Posterior cingulate gyrus (tissue), 11 donors: ENCODE measurements around the gene LGALS12.

Source experiments
- DNase-seq, 10 donors: peaks; one replicate each; pipeline versions ENCODE4 v3.0.0 to v3.0.0-alpha.2; 2020 to 2021; ENCODE audit warnings: mixed read lengths in 3 of 10
- intact Hi-C: fragments of 100-400 bp; cut with DNase I; formaldehyde crosslinking; loops from one replicate; pipeline ENCODE4 v1.15.1; 2023

The LGALS12 gene, protein sequence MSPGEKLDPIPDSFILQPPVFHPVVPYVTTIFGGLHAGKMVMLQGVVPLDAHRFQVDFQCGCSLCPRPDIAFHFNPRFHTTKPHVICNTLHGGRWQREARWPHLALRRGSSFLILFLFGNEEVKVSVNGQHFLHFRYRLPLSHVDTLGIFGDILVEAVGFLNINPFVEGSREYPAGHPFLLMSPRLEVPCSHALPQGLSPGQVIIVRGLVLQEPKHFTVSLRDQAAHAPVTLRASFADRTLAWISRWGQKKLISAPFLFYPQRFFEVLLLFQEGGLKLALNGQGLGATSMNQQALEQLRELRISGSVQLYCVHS

DNA sequence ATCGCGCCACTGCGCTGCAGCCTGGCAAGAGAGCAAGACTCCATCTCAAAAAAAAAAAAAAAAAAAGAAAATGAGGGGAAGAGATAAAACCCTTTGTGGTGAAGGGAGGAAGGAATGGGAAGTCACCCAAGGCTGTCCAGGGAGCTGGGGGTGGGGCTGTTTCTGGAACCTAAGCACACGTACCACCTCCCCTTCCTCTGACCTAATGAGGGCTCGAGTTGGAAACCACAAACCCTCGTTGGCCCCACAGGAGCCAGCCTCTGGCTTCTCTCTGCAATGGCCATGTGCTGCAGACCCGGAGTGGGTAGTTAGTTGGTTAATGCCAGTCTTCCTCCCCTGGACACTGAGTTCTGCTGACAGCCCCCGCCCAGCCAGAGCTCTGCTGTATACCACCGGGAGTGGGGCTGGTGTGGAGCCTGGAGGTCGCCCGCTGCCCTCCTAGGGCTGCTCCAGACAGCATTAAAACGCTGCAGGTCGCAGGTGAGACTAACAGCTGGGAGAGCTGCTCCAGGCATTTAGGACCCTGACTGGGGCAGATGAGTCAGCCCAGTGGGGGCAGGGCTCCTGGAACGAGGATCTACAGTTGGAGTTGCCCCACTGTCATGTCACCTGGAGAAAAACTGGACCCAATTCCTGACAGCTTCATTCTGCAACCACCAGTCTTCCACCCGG lies at the start of gene LGALS12:
Gene LGALS12 (plus strand): TSS at position 228 of the 672 bp plus-strand sequence. CDS start 375 bp downstream, at position 603.
- DNase-seq = no peak
- intact Hi-C loops = no loop called here

DNA sequence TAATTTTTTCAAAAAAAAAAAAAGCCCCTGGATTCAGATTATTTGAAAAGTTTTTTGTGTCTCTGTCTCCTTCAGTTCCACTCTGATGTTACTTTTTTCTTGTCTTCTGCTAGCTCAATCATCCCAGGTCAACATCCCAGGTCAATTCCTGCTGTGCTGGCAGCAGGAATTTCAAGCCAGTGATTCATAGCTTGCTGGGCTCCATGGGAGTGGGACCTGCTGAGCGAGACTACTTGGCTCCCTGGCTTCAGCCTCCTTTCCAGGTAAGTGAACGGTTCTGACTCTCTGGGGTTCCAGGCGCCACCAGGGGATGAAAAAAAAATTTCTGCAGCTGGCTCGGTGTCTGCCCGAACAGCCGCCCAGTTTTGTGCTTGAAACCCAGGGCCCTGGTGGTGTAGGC lies 46.3 kb upstream of the LGALS12 start:
- no peak for DNase-seq
- intact Hi-C loops = no loop called here

DNA sequence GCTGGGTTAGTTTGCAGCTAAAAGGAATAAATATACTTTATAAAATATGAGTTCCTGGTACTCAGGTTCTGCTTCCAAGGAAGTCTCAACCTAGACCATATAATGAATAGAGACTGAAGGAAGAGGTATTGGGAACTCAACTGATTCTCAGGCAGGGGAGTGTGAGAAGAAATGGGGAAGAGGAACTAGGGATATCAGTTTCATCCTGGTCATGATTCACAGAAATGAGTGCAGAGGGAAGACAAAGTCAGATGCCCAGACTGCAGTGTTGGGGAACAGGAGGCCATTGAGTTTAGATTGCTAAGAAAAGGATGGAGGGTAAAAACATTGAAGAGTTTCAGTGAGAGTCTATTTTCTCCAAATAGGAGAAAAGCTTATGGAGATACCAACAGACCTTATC lies 43.7 kb upstream of the LGALS12 start:
- DNase-seq = no peak
- intact Hi-C loops = no loop called here

DNA sequence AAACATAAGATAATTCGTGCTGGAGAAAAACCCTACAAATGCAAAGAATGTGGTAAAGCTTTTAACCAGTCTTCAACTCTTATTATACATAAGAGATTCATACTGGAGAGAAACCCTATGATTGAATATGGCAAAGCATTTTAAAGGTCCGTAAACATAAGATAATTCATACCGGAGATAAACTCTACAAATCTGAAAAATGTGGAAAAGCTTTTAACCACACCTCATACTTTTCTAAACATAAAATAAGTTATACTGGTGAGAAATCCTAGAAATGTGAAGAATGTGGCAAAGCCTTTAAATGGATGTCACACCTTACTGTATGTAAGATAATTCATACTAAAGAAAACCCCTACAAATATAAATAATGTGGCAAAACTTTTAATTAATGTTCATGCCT lies 35.6 kb upstream of the LGALS12 start:
- no peak for DNase-seq
- intact Hi-C loops = no loop called here

DNA sequence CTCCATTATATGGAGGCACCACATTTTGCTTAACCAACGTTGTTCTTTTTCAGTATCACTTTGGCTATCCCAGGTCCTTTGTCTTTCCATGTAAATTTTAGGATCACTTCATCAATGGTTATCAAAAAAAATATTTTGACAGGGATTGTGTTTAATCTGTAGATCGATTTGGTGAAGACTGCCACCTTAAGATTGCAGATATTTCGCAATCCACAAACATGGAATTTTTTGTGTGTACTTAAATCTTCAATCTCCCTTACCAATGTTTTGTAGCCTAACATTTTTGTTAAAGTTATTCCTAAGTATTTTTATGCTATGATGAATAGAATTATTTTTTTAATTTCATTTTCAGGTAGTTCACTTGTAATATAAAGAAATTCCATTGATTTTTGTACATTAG lies 33.5 kb upstream of the LGALS12 start:
- DNase-seq = no peak
- intact Hi-C loops = no loop called here

DNA sequence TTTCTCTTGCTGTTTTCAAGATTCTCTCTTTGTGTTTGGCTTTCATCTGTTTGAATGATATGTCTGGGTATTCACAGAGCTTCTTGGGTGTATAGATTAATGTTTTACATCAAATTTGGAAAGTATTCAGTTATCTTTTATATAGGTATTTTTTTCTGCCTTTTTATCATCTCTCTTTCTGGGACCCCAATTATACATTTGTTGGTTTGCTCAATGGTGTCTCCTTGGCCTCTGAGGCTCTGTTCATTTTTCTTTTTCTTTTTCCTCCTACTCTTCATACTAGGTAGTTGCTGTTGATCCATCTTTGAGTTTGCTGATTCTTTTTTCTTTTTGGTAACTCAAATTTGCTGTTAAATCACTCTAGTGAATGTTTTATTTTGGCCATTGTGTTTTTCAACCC lies 29.3 kb upstream of the LGALS12 start:
- intact Hi-C loops = no loop called here
- no peak for DNase-seq

DNA sequence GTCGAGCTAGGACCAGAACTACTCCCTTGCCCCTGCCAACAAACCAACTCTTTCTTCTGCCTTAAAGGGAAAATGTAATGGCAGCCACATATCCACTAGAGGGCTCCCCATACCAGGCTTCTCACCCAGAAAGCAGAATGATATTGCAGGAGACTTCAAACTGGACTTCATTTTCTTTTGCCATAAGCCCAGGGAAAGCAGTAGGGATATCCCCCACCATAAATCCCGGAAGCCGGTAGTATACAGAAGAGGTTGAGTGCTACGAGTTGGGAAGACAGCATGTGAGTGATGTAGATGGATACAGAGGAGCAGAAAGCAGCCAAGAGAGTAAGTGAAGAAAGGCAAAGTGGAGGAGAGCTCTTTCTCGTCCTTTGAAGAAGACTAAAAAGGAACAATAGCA lies 27.0 kb upstream of the LGALS12 start:
- intact Hi-C loops = loop anchor here (1.0 kb wide), 2 partner anchors 29 to 157 kb away; no protein-coding TSS in a partner anchor
- peak in 6 of 10 donors; percentile 8 to 84 (median 59) for DNase-seq

DNA sequence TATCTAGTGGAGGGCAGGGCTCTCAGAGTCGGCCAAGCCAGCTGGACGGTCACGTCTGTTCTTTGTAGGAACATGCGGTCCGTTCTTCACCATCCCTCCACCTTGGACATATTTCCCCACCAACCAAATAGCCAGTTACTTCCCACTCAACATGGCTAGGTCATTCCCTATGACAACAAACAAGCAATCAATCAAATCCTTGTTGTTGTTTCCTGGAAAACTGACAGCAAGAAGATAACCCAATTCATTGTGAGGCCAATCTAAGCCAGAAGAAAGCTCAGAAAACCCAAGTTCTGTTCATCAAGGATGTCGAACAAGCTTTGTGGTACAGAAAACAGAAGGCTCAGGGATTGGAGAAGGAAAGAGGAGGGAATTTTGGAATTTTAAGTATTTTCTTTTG lies 25.8 kb upstream of the LGALS12 start:
- intact Hi-C loops = no loop called here
- DNase-seq = no peak

DNA sequence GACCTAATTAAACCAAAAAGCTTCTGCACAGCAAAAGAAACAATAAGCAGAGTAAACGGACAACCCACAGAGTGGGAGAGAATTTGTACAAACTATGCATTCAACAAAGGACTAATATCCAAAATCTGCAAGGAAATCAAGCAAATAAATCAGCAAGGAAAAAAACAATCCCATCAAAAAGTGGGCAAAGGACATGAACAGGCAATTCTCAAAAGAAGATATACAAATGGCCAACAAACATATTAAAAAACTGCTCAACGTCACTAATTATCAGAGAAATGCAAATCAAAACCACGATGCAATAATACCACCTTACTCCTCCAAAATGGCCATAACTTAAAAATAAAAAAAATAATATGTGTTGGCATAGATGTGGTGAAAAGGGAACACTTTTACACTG lies 20.1 kb upstream of the LGALS12 start:
- no peak for DNase-seq
- intact Hi-C loops = no loop called here

DNA sequence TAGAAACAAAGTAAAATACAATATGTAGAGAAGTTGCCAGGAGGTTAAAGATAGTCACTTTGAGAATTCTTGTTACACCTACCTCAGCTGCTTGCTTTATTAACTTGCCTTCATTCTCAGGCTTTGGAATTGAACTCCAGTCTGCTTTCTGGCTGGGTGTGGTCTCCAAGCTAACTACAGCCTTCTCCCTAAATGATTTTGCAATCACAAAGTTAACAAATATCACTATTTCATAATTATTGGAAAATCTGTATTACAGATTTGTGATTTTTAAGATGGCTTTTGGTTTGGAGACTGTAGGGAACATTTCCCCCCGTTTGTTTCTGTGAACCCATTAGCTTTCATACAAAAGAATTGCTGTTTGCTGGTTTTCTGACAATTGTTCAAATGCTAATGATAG lies 17.1 kb upstream of the LGALS12 start:
- intact Hi-C loops = no loop called here
- no peak for DNase-seq

DNA sequence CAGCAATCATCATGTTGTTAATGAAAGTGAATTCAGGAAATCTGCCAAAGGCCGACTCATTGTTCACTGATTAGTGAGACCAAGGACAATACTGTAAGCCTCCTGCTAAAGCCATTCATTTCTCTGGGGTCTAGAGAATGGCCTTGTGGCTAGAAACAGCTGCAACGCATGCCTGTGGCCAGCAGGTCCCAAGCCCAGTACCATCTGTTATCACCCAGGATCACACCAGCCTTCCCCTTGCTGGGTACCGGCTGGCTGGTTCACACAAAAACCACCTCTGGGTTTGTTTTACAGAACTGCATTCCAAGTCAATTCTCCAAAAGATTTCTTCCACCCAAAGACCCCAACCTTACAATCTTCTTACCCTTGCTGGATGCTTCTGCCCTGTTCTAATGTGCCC lies 16.0 kb upstream of the LGALS12 start:
- DNase-seq = no peak
- intact Hi-C loops = no loop called here

DNA sequence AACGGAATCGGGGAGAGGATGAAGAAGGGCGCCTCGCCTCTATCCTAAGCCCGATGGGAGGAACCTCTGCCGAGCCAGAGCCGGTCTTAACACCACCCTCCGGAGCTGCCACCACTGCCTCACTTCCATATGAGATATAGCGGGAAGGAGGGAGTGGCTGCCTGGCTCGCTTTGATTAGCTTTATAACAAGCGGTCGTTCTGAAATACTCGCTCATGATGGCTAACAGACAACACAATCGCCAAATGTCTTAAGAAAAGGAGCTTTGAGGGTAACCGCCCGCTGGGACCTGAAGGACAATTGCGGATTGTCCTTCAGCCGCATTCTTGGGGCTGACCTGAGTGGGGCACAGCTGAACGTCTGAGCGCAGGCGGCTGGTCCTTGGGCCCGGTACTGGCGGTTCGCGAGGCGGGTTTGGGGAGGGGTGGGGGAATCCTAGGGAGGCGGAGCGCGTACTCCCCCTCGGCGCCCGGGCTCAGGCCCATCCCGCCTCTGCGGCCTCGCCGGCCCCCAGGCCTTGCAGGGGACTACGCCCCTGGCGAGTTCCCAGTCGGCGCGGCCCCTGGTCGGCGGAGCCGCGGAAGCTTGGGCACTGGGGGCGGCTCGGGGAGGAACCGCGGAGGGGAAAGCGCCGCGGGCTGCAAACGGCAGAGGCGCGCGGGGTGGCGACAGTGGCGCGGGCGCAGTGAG lies 15.2 kb upstream of the LGALS12 start, which contains the start of gene PLAAT5:
Gene PLAAT5 (minus strand): TSS at position 617 of the 689 bp plus-strand sequence. CDS start 133 bp downstream, at position 484.
- DNase-seq = peak in 7 of 10 donors; percentile 46 to 91 (median 57)
- intact Hi-C loops = no loop called here

DNA sequence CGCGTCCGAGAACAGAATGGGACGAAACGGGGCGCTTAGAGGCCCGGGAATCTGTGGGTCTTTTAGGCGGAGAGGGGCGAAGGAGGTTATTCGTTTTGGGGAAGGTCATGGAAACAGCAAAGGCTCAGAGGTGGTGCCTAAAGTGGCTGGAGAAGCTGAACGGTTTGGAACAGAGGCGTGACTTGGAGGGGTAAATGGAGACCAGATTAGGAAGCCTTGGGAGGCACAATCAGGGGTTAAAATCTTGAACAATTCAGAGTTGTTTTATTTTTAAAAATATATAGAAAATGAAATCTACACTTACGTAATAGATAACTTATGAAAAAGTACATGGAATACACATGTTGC lies 14.7 kb upstream of the LGALS12 start:
- no peak for DNase-seq
- intact Hi-C loops = no loop called here

DNA sequence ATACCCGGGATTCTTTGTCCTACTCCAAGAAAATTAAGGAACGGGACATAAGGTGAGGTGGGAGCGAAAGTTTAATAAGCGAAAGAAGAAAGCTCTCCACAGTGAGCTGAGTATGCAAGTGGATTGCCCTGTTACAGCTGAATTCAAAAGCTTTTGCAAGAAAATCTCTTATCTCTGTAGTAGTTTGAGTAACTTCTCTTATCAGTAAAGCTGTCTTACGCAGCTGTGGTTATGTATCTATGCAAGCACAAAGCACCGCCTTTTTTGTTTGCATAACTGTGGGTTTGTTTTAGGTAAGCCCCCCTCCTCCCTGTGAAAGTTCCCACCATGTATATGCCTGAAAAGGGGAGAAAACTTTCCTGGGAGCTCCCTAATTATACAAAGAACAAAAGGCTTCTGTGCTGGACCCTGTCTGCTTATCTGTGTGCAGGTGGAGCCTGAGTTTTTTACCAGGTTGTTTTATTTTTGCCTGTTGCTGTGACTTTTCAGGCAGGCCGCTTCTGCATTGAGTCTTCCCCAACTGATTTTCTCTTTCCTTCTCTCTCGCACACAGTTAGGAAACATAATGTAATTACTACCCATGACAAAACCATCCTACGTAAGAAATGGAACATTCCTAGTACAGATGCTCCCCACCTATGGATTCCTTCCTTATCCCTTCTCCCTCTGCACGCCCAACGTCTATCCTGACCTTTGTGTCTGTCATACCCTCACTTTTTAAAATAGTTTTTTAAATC lies 14.1 kb upstream of the LGALS12 start:
- no peak for DNase-seq
- intact Hi-C loops = no loop called here

DNA sequence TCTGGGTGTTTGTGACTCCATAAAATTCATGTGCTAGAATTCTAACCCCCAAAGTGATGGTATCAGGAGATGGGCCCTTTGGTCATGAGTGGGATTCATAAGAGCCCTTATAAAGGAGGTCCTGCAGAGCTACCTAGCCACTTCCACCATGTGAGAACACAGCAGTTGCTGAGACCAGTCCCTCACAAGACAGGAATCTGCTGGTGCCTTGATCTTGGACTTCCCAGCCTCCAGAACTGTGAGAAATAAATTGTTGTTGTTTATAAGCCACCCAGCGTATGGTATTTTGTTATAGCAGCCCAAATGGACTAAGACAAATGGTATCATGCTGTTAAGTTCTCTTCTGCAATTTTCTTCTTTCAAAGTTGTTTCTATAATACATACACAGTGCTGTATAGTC lies 13.4 kb upstream of the LGALS12 start:
- intact Hi-C loops = no loop called here
- DNase-seq = no peak

DNA sequence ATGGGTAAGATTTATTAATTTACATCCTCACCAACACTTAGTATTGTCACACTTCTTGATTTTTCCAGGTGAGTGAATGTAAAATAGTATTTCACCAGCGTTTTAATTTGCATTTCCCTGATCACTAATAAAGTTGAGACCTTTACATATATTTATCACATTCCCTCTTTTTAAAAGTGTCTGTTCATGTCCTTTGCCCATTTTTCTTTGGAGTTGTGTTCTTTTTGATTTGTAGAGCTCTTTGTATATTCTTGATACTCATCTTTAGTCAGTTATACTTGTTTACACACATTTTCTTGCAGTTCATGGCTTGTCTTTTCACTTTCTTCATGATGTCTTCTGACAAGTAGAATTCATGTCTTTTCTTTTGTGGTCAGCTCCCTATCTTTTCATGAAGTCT lies 12.8 kb upstream of the LGALS12 start:
- no peak for DNase-seq
- intact Hi-C loops = no loop called here

DNA sequence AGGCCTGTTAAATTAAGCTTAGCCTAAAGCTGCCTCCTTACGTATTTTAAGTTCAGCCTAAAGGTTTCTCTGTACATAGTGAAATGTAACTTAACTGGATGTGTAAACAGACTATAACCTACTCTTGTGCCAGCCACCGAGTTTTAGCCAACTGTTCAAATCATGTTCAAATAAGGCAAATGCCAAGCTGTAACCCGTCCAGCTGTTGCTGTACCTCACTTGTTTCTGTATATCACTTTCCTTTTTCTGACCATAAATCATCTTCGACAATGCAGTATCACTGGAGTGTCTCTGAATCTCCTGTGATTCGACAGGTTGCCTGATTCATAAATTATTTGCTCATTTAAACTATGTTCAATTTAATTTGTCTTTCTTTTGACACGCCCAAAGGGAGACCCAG lies 10.9 kb upstream of the LGALS12 start:
- no peak for DNase-seq
- intact Hi-C loops = no loop called here

DNA sequence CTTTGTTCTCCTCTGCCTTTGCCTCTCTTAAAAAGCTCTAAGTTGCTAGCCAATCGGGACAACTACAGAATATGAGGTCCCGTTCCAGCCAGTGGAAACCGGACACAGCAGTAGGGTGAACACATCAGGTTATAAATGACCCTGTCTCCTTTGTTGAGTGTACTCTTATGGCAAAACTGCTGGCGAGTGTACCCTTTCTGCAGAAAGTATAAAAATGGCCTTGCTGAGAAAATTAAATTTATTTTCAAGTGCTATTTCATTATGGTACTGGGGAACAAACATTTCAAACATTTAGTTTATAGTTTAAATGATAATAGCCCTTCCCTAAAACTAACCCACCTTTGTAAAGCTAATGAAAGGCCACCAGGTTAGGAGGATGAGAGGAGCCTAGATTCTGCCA lies 6.0 kb upstream of the LGALS12 start:
- intact Hi-C loops = no loop called here
- no peak for DNase-seq

DNA sequence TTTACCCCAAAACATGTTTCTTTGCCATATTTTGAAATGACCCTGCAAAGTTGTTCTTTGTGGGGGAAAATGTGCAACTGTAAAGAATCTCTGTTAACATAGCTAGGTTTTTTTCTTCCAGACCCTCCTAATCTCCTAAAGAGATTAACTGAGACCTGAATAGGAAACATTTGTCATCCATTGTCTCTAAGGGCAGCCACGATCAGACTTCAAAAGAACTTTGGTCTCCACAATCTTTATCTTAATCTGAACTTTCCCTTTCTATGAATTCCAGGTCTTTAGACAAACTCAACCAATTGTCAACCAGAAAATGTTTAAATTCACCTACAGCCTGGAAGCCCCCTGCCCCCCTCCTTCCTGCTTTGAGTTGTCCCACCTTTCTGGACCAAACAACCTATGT lies 4.6 kb upstream of the LGALS12 start:
- intact Hi-C loops = no loop called here
- DNase-seq = no peak

DNA sequence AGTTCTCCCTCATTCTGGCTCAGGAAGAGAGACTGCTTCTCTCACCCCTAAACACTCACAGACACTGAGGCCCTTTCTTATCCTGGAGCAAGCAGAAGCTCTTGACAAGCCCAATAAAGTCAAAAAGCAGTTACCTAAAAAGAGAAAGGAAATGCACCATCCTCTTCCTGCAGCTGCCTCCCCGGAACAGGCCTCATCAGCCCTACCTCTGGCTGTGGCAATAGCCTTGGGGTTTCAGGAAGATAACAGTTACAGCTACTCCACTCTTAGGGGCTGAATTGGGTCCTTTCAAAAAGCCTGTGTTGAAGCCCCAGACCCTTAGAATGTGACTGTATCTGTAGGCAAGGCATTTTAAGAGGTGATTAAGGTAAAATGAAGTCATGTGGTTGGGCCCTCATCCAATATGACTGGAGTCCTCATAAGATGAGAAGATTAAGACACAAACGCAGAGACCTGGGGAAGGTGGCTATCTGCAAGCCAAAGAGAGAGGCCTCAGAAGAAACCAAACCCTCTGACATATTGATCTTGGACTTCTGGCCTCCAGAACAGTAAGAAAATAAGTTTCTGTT lies 3.5 kb upstream of the LGALS12 start:
- no peak for DNase-seq
- intact Hi-C loops = no loop called here

DNA sequence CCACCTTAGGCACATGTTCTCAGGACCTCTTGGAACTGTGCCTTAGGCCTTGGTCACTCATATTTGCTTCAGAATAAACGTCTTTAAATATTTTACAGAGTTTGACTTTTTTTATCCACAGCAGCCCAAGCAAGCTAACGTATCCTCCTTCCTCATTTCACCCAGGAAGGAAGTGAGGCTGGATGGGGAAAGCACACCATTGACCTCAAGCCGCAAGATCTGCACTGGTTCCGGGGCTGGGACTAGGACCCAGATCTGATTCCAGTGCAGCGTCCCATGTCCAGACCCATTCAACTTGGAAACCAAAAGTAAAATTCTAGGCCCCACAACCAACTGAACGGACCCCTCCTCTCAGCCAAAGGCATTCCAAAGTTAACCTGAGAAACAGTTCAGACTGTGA lies 2.4 kb upstream of the LGALS12 start:
- intact Hi-C loops = no loop called here
- no peak for DNase-seq
